Panc1 (cell line): ENCODE results near the gene LATS1. TPM values are rescaled to one million over a fixed set of nuclear protein-coding genes. Genes with fewer than 3 reads are reported as not detected.

Experiments
- ATAC-seq: fragments of 200-7000 bp; cut with Tn5 transposase; 2 replicates; pipeline ENCODE4 v1.9.1; 2020; ENCODE audit warnings: mild to moderate bottlenecking, moderate library complexity
- BruUV-seq: library from RNA; stranded (reverse); fragments of 400-500 nt; replicated peaks from 2 replicates; lab custom pipeline; 2021; lab: Mats Ljungman, UMichigan
- CTCF ChIA-PET: fragments of 300-600 bp; sonication (Branson Sonifier 250); formaldehyde crosslinking; loops from one replicate; lab custom pipeline; 2022; ENCODE audit warnings: antibody characterized with exemption; lab: Charles Lee
- POLR2A ChIA-PET: fragments of 300-600 bp; sonication (Branson Sonifier 250); formaldehyde crosslinking; loops from one replicate; lab custom pipeline; 2022; ENCODE audit warnings: antibody characterized with exemption; lab: Charles Lee
- DNase-seq: peaks from one replicate; pipeline ENCODE4 v3.0.0-alpha.2; 2010; ENCODE audit warnings: low read depth, low spot score
- H3K27ac ChIP-seq: 2 replicates; pipeline ENCODE4 v1.5.1; 2011; ENCODE audit warnings: mild to moderate bottlenecking, low read length, inconsistent platforms
- H3K27me3 ChIP-seq: fragments of 200-500 bp; sonication (Bioruptor generic); 2 replicates; pipeline ENCODE4 v1.6.0; 2014; ENCODE audit warnings: low read length, inconsistent platforms; ENCODE audit not compliant: control insufficient read depth, insufficient read depth
- H3K36me3 ChIP-seq: fragments of 200-500 bp; sonication (Bioruptor generic); 2 replicates; pipeline ENCODE4 v1.5.1; 2014; ENCODE audit warnings: inconsistent platforms, mild to moderate bottlenecking, low read length, moderate library complexity; ENCODE audit not compliant: control insufficient read depth, insufficient read depth
- H3K4me1 ChIP-seq: 2 replicates; pipeline ENCODE4 v1.5.1; 2011; ENCODE audit warnings: inconsistent platforms, mild to moderate bottlenecking, low read length, moderate library complexity; ENCODE audit not compliant: control insufficient read depth, insufficient read depth
- H3K4me3 ChIP-seq, 2 experiments: 2 replicates each; pipeline ENCODE4 v1.5.1; 2011 to 2012; ENCODE audit warnings: low read depth in 2 of 2, low read length in 2 of 2, mild to moderate bottlenecking in 2 of 2, inconsistent platforms in 1 of 2, moderate library complexity in 1 of 2
- H3K9me3 ChIP-seq: fragments of 200-500 bp; sonication (Bioruptor generic); 2 replicates; pipeline ENCODE4 v1.5.1; 2014; ENCODE audit warnings: low read depth, mild to moderate bottlenecking, inconsistent platforms, low read length, moderate library complexity; ENCODE audit not compliant: control insufficient read depth, insufficient read depth
- CTCF ChIP-seq: fragments of 450-650 bp; IDR thresholded peaks from 2 replicates; pipeline ENCODE4 v1.5.1; 2017; ENCODE audit warnings: mild to moderate bottlenecking
- POLR2AphosphoS5 ChIP-seq: IDR thresholded peaks from 2 replicates; pipeline ENCODE4 v1.6.1; 2012; ENCODE audit warnings: mild to moderate bottlenecking, low read depth, low read length, moderate library complexity
- SIN3A ChIP-seq: IDR thresholded peaks from 2 replicates; pipeline ENCODE4 v1.6.1; 2012; ENCODE audit warnings: low read depth, mild to moderate bottlenecking, low read length, moderate library complexity, borderline replicate concordance; ENCODE audit not compliant: insufficient read depth
- TCF7L2 ChIP-seq: IDR thresholded peaks from 2 replicates; pipeline ENCODE4 v1.6.1; 2011; ENCODE audit warnings: mild to moderate bottlenecking, low read depth, low read length, inconsistent platforms
- in situ Hi-C: cut with HindIII; loops from 2 replicates; pipeline ENCODE4 v1.10.0; 2016; ENCODE audit warnings: low sequenced_read_pairs, low pct_unique_long_range_greater_than_20kb
- intact Hi-C: fragments of 100-400 bp; cut with micrococcal nuclease; formaldehyde crosslinking; loops from one replicate; pipeline ENCODE4 v1.10.0; 2022; ENCODE audit not compliant: unreplicated experiment
- total RNA-seq: library from RNA; stranded (reverse); gene quantifications from one replicate; pipeline ENCODE4 v1.2.1, GENCODE V29; 2021; ENCODE audit not compliant: unreplicated experiment
- TF ChIP-seq, protein P1 (sequence below), 2 experiments: IDR thresholded peaks; 2 replicates each; pipeline ENCODE4 v1.6.1; 2011 to 2012; ENCODE audit warnings: low read depth in 2 of 2, control low read depth in 1 of 2, low read length in 1 of 2, mild to moderate bottlenecking in 1 of 2, moderate library complexity in 1 of 2; ENCODE audit not compliant: insufficient read depth in 1 of 2

Gene LATS1
- total RNA-seq, 1 experiment from 2014 or later = 36.0 TPM

DNA sequence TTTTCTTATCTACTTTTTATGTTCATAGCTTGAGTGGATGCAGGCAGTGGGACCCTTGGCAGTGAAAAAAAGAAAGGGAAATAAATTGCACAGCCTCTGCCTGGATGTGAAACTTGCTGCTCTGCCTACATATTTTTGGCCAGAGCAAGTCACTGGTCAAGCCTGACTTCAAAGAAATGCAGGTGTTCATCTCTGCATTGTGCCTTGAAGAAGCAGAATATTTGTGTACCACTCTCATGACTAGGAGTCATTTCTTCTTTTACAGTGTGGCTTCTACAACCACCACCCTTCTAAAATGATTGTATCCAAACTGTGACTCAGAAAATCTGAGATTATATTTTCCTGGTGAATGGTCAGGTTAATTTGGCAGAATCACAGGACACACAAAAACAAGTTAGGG, 66.8 kb downstream of the LATS1 start:
- Histone ChIP-seq H3K4me1 (peaks cover 6% of the 10 kb centered on the region), H3K27ac (no peak overlapping the region), H3K4me3 (no peak overlapping the region), H3K36me3 (peaks cover 7% of the 10 kb centered on the region; the same call in 1 of the 2 replicates), H3K27me3 (no peaks in the 10 kb centered on the region), H3K9me3 (no peaks in the 10 kb centered on the region)
- DNase-seq (no peak), ATAC-seq (no peak)
- in situ Hi-C loops (no loop called here), intact Hi-C loops (no loop called here)
- TF ChIP-seq, protein P1, sequence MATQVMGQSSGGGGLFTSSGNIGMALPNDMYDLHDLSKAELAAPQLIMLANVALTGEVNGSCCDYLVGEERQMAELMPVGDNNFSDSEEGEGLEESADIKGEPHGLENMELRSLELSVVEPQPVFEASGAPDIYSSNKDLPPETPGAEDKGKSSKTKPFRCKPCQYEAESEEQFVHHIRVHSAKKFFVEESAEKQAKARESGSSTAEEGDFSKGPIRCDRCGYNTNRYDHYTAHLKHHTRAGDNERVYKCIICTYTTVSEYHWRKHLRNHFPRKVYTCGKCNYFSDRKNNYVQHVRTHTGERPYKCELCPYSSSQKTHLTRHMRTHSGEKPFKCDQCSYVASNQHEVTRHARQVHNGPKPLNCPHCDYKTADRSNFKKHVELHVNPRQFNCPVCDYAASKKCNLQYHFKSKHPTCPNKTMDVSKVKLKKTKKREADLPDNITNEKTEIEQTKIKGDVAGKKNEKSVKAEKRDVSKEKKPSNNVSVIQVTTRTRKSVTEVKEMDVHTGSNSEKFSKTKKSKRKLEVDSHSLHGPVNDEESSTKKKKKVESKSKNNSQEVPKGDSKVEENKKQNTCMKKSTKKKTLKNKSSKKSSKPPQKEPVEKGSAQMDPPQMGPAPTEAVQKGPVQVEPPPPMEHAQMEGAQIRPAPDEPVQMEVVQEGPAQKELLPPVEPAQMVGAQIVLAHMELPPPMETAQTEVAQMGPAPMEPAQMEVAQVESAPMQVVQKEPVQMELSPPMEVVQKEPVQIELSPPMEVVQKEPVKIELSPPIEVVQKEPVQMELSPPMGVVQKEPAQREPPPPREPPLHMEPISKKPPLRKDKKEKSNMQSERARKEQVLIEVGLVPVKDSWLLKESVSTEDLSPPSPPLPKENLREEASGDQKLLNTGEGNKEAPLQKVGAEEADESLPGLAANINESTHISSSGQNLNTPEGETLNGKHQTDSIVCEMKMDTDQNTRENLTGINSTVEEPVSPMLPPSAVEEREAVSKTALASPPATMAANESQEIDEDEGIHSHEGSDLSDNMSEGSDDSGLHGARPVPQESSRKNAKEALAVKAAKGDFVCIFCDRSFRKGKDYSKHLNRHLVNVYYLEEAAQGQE (IDR thresholded peaks at IDR 0.05; ENCODE audit: insufficient read depth in 1 of 2, low read depth in 2 of 2, low read length in 1 of 2) = no peak
- no peak for TF ChIP-seq POLR2AphosphoS5
- TF ChIP-seq TCF7L2 = no peak
- TF ChIP-seq CTCF = no peak
- no peak for TF ChIP-seq SIN3A
- ChIA-PET CTCF (no interaction called here), POLR2A (no interaction called here)
- no TSS peak for BruUV-seq

- TSS peak; percentile 75 for BruUV-seq
- peak within 1 kb of the TSS; percentile 82 to 92 for H3K4me3 ChIP-seq
- H3K4me1 ChIP-seq = peaks cover 13% of the 10 kb centered on the region
- TF ChIP-seq, protein P1 (IDR thresholded peaks at IDR 0.05; ENCODE audit: insufficient read depth in 1 of 2, low read depth in 2 of 2, low read length in 1 of 2) = peak in 1 of 2 experiments; percentile 37; a peak in 1 of 4 replicates
- TF ChIP-seq SIN3A (peak; percentile 92; the same call in 1 of the 2 replicates), CTCF (no peak), TCF7L2 (no peak), POLR2AphosphoS5 (peak; percentile 95)
- ATAC-seq = peak; percentile 96
- CTCF ChIA-PET = no interaction called here
- in situ Hi-C loops (no loop called here), intact Hi-C loops (loop anchor here (10.0 kb wide), 1 partner anchor 84 kb away; the partner anchor contains the start of gene GINM1)
- no peaks in the 10 kb centered on the region for H3K9me3 ChIP-seq
- H3K27ac ChIP-seq = peak within 1 kb of the TSS; percentile 86
- peak; percentile 72 for DNase-seq
- H3K36me3 ChIP-seq = peaks cover 7% of the 10 kb centered on the region; the same call in 1 of the 2 replicates
- POLR2A ChIA-PET = no interaction called here
- no peaks in the 10 kb centered on the region for H3K27me3 ChIP-seq
These were observed 69.5 kb downstream of the LATS1 start, which contains the start of gene KATNA1 for GRCh38 chr6:149648148-149649145. Gene KATNA1 (minus strand): TSS chr6:149648714. CDS start chr6:149638547, 10,167 bp downstream.
